Measurements from ENCODE around the gene ZNF880.
"Not testable (repeated sequence)": the region's sequence is repeated elsewhere in the genome, so short reads cannot be mapped to it uniquely, and the experiment has no call there.

The ZNF880 gene

GRCh38 chr19:52369559-52370340, at the start of gene ZNF880:
Gene ZNF880 (plus strand): TSS chr19:52369923. CDS start chr19:52369966, 43 bp downstream.
- DNase-seq (ENCODE audit: low read depth) = peak; percentile 86

- no peak for DNase-seq (ENCODE audit: low read depth)
Measured at GRCh38 chr19:52322429-52322828, 47.3 kb upstream of the ZNF880 start.

- no peak for DNase-seq (ENCODE audit: low read depth)
Measured at GRCh38 chr19:52331757-52332156, 38.0 kb upstream of the ZNF880 start.

DNA sequence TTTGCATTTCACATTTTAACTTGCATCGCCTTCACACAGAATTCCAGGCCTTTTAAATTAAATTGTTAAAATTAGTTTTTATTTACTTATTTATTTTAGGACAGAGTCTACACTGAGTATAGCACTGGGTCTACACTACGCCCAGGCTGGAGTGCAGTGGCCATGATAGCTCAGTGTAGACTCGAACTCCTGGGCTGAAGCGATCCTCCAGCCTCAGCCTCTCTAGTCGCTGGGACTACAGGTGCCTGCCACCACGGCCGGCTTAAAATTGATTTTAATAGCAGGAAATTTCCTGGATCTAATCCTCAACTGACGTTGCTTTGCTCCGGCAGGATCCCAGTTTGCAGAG, 34.0 kb upstream of the ZNF880 start:
- DNase-seq (ENCODE audit: low read depth) = no peak

DNA sequence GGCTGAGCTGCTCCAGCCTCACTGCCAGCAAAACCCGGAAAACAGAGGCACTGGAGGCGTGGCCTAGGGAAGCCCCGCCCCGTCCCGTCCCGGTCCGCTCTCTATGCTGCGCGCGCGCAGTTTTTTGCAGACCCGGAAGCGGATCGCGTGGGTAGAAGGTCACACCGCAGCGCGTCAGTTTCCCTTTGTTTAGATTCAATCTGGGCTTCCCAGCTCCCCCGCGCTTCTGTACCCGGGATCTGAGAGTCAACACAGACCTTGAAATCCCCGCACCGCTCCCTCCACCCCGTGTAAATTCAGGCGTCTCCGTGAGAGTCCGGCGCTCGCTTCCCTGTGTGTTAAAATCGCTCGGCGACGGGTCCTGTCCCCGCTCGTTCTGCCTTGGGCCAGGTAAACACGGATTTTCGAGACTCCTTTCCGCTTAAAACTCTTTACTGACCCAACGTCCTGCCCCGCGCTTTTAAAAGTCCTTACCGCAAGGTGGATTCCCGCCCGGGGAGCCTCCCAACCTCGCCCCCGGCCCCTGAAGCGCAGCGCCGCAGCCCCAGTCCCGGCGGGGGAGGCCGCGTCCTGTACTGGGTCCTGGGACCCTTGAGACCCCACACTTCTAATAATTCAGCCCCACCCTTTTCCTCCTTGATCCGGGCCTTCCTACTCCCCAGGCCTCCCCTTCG, 33.5 kb upstream of the ZNF880 start, which contains the start of gene ZNF610:
Gene ZNF610 (plus strand): TSS at position 127 of the 674 bp plus-strand sequence. CDS start 12,930 bp downstream, outside the sequence.
- peak; percentile 76 for DNase-seq (ENCODE audit: low read depth)

- DNase-seq (ENCODE audit: low read depth) = no peak
Measured at GRCh38 chr19:52336791-52337381, 32.8 kb upstream of the ZNF880 start.

DNA sequence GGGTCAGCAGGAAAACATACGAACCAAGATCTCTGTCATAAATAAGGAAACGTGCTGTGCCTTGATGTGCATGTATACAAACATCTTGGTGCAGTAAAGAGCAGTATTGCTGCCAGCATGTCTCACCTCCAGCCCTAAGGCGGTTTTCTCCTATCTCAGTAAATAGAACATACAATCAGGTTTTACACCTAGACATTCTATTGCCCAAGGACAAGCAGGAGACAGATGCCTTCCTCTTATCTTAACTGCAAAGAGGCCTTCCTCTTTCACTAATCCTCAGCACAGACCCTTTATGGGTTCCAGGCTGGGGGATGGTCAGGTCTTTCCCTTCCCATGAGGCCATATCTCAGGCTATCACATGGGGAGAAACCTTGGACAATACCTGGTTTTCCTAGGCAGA, 30.7 kb upstream of the ZNF880 start:
- DNase-seq (ENCODE audit: low read depth) = not testable (repeated sequence)

DNA sequence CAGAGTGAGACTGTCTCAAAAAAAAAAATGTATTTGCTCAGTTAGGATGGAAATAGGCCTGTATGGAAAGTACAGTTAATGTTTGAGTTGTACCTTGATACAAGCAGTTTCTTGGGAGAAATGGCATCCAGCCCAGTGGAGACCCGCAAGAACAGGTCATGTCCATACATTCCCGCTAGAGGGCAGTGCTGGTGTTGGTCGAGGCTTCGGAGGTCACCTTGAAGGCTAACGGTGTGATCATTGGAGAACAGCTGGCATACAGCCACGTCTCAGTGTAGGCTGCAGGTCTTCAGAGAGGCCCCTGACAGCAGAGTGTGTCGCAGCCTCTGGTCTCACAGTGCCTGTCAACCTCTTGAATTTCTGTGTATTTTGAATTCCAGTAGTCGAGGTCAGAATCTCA, 26.2 kb upstream of the ZNF880 start:
- DNase-seq (ENCODE audit: low read depth) = no peak

- DNase-seq (ENCODE audit: low read depth) = no peak
Measured at GRCh38 chr19:52345162-52345561, 24.6 kb upstream of the ZNF880 start.

DNA sequence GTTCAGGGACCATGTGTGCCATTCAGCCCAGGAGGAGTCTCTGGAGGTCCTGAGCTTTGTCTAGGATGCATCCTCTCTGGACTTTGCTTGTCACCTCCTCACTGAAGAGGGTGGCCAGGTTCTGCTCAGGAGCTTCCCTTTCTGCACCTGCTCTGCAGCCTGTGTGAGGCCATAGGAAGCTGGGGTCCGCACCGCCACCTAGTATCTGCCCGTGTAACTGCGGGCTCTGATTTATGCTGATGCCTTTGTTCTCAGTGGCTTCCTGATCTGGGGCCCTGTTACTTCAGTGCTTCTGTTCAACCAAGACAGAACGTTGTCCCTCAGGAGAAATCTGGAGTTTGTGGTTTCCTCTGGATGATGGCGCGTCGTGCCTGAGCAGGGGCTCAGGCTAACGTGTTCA, 18.2 kb upstream of the ZNF880 start:
- DNase-seq (ENCODE audit: low read depth) = no peak

- DNase-seq (ENCODE audit: low read depth) = no peak
Measured at GRCh38 chr19:52366414-52366824, 3.3 kb upstream of the ZNF880 start.

- DNase-seq (ENCODE audit: low read depth) = no peak
Measured at GRCh38 chr19:52370341-52370710, 603 bp downstream of the ZNF880 start.

GRCh38 chr19:52391135-52391534, 21.4 kb downstream of the ZNF880 start:
- no peak for DNase-seq (ENCODE audit: low read depth)

- peak; percentile 94 for DNase-seq (ENCODE audit: low read depth)
Measured at GRCh38 chr19:52397310-52398080, 27.8 kb downstream of the ZNF880 start, which contains the start of gene ZNF528. Gene ZNF528 (plus strand): TSS chr19:52397849. CDS start chr19:52402014, 4,165 bp downstream.

DNA sequence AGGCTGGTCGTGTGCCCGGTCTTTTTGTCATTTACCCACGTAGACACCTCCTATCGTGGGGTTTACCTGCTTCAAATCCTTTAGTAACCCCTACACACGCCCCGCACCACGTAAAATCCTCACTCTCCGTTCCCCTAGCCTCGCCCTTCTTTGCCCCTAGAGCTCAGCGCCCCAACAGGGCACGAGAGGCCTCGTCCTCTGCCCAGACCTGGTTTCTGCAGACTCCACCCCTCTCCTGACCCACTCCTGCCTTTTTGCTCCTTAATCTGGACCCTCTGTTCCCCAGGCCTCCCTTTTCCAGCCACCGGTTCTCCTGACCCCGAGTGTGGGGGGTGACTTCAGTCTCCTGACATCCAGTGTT, 28.3 kb downstream of the ZNF880 start:
- DNase-seq (ENCODE audit: low read depth) = no peak

DNA sequence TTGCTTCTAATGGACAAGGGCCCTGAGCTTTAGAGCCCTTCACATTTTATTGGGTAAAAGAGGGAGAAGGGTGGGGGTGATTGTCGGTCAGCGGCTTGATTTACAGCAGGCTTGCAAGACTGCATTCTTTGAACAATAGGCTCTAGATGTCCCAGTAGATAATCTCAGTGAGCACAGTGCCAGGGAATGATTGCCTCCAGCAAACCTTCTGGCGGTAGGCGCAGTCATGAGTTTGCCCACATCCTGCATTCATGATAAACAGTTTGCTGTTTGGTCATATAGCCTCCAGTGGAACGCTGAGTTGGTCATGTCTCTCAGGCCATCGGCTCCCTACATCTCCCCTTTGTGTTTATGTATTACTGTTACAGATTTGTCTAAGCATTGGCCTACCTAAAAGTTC, 40.6 kb downstream of the ZNF880 start:
- no peak for DNase-seq (ENCODE audit: low read depth)

DNA sequence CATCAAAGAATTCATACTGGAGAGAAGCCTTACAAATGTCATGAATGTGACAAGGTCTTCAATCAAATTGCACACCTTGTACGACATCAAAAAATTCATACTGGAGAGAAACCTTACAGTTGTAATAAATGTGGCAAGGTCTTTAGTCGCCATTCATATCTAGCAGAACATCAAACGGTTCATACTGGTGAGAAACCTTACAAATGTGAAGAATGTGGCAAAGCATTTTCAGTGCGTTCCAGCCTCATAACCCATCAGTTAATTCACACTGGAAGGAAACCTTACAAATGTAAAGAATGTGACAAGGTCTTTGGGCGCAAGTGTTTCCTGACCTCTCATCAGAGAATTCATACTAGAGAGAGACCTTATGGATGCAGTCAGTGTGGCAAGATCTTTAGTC, 46.0 kb downstream of the ZNF880 start:
- no peak for DNase-seq (ENCODE audit: low read depth)

DNA sequence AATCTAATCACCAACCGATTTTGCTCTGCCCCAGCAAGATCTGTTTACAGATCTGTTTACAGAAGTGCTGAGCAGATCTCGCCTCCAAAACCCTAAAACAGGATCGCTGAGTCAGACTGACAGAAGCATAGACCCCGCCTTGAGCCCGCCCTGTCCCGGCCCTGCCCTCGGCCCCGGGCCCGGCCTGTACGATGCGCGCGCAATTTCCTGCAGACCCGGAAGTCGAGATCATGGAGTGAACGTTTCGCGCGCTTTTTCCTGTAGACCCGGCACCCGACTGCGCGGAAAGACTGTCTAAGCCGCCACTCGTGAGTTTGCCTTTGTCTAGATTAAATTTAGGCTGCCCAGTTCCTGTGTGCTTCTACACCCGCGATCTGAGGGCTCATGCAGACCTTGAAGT, 59.2 kb downstream of the ZNF880 start, which contains the start of gene ZNF534:
Gene ZNF534 (plus strand): TSS at position 212 of the 400 bp plus-strand sequence. CDS start 2,327 bp downstream, outside the sequence.
- no peak for DNase-seq (ENCODE audit: low read depth)
